Fibroblast of lung (primary cell): ENCODE data around the gene GUCY2D. TPM values are rescaled to one million over a fixed set of nuclear protein-coding genes. Genes with fewer than 3 reads are reported as not detected.
A peak's percentile ranks its signal among the peaks of the same experiment; 100 is the strongest.

Experiments used
- DNase-seq, 2 donors: peaks; one replicate each; pipeline versions ENCODE4 v3.0.0 to v3.0.0-alpha.2; 2010; ENCODE audit warnings: low read depth in 2 of 2
- H2AFZ ChIP-seq: 2 replicates; pipeline ENCODE4 v1.5.1; 2012; ENCODE audit warnings: low read length, control low read depth, inconsistent platforms
- H3K27ac ChIP-seq: 2 replicates; pipeline ENCODE4 v1.5.1; 2011; ENCODE audit warnings: low read length, control low read depth; ENCODE audit not compliant: insufficient read depth
- H3K27me3 ChIP-seq: 2 replicates; pipeline ENCODE4 v1.5.1; 2011; ENCODE audit warnings: mild to moderate bottlenecking, low read length; ENCODE audit not compliant: control insufficient read depth, insufficient read depth
- H3K36me3 ChIP-seq: 2 replicates; pipeline ENCODE4 v1.5.1; 2011; ENCODE audit warnings: low read length; ENCODE audit not compliant: control insufficient read depth, insufficient read depth
- H3K4me1 ChIP-seq: 2 replicates; pipeline ENCODE4 v1.5.1; 2011; ENCODE audit warnings: low read length; ENCODE audit not compliant: control insufficient read depth, insufficient read depth; ENCODE audit errors: extremely low read depth
- H3K4me2 ChIP-seq: 2 replicates; pipeline ENCODE4 v1.5.1; 2011; ENCODE audit warnings: low read length, control low read depth; ENCODE audit not compliant: insufficient read depth; ENCODE audit errors: extremely low read depth
- H3K4me3 ChIP-seq, 4 experiments: fragments of 200-600 bp in 1 of 4; sonication (generic) in 1 of 4; replicated peaks in 1 of 4; 2 replicates each; pipeline ENCODE4 v1.5.1; 2011 to 2016; ENCODE audit warnings: low read length in 4 of 4, low read depth in 3 of 4, mild to moderate bottlenecking in 3 of 4, control low read depth in 2 of 4, inconsistent platforms in 1 of 4, mixed read lengths in 1 of 4; ENCODE audit not compliant: insufficient read depth in 1 of 4; ENCODE audit errors: control extremely low read depth in 1 of 4
- H3K79me2 ChIP-seq: 2 replicates; pipeline ENCODE4 v1.5.1; 2012; ENCODE audit warnings: mild to moderate bottlenecking, low read length, inconsistent platforms; ENCODE audit not compliant: control insufficient read depth, insufficient read depth
- H3K9ac ChIP-seq: 2 replicates; pipeline ENCODE4 v1.5.1; 2011; ENCODE audit warnings: mild to moderate bottlenecking, low read length, control low read depth; ENCODE audit not compliant: insufficient read depth
- H3K9me3 ChIP-seq: 2 replicates; pipeline ENCODE4 v1.5.1; 2012; ENCODE audit warnings: low read depth, low read length; ENCODE audit not compliant: control insufficient read depth, insufficient read depth
- H4K20me1 ChIP-seq: 2 replicates; pipeline ENCODE4 v1.5.1; 2011; ENCODE audit warnings: low read length; ENCODE audit not compliant: control insufficient read depth, insufficient read depth; ENCODE audit errors: extremely low read depth
- CTCF ChIP-seq, 2 donors: IDR thresholded peaks in 1 of 2; conservative IDR thresholded peaks in 1 of 2; 1 replicate in 1 of 2; 2 replicates in 1 of 2; pipeline ENCODE4 v1.5.1; 2011 to 2012; ENCODE audit warnings: low read length in 2 of 2, control low read depth in 1 of 2, inconsistent platforms in 1 of 2, low read depth in 1 of 2, mild to moderate bottlenecking in 1 of 2
- EZH2 ChIP-seq: IDR thresholded peaks from 2 replicates; pipeline ENCODE4 v1.5.1; 2012; ENCODE audit warnings: low read length, control low read depth, mild to moderate bottlenecking; ENCODE audit errors: missing control alignments
- polyA plus RNA-seq, 2 donors: library from polyadenylated mRNA; depleted of rRNA in 1 of 2; stranded (reverse) in 1 of 2; unstranded in 1 of 2; fragments of >200 nt; gene quantifications; 2 replicates each; pipeline ENCODE4 v1.2.1, GENCODE V29; 2011 to 2012; ENCODE audit warnings: missing spikeins in 1 of 2
- total RNA-seq: library from RNA; depleted of rRNA; stranded (reverse); fragments of >200 nt; gene quantifications from 2 replicates; pipeline ENCODE4 v1.2.1, GENCODE V29; 2014

The GUCY2D gene
- total and polyA plus RNA-seq, 2 donors (not counting 1 experiment from before 2014, with no cell fraction given): not detected

- H3K36me3 ChIP-seq: no peaks in the 10 kb centered on the region
- peak overlapping the region; percentile 79 for H2AFZ ChIP-seq
- no peaks in the 10 kb centered on the region for H3K79me2 ChIP-seq
- no peaks in the 10 kb centered on the region for H3K27me3 ChIP-seq
- no peaks in the 10 kb centered on the region for H3K9me3 ChIP-seq
- DNase-seq: peak; percentile 47 to 56
- H3K4me1 ChIP-seq: no peaks in the 10 kb centered on the region
- no peaks in the 10 kb centered on the region for H4K20me1 ChIP-seq
- TF ChIP-seq EZH2: no peak
- peak; percentile 88 to 95 for TF ChIP-seq CTCF (conservative IDR thresholded peaks at IDR 0.05 in 1 of 2, IDR thresholded peaks at IDR 0.05 in 1 of 2; ENCODE audit: low read depth in 1 of 2, low read length in 2 of 2)
- H3K27ac ChIP-seq: no peak overlapping the region
- H3K4me2 ChIP-seq: peak overlapping the region; percentile 79
- peak overlapping the region; percentile 41 to 78 (median 60) for H3K4me3 ChIP-seq
- H3K9ac ChIP-seq: no peak overlapping the region
These were observed 12.4 kb upstream of the GUCY2D start for GRCh38 chr17:7989781-7990655.

GRCh38 chr17:7992516-7992915, 9.9 kb upstream of the GUCY2D start:
- H3K4me3 ChIP-seq: no peak overlapping the region
- H3K36me3 ChIP-seq: no peaks in the 10 kb centered on the region
- H3K27ac ChIP-seq: no peak overlapping the region
- no peaks in the 10 kb centered on the region for H4K20me1 ChIP-seq
- H3K79me2 ChIP-seq: no peaks in the 10 kb centered on the region
- no peaks in the 10 kb centered on the region for H3K27me3 ChIP-seq
- H3K4me1 ChIP-seq: no peaks in the 10 kb centered on the region
- peak in 1 of 2 donors; percentile 84 for DNase-seq
- no peaks in the 10 kb centered on the region for H3K9me3 ChIP-seq
- no peak overlapping the region for H3K4me2 ChIP-seq
- H2AFZ ChIP-seq: no peak overlapping the region
- no peak for TF ChIP-seq EZH2
- TF ChIP-seq CTCF (conservative IDR thresholded peaks at IDR 0.05 in 1 of 2, IDR thresholded peaks at IDR 0.05 in 1 of 2; ENCODE audit: low read depth in 1 of 2, low read length in 2 of 2): no peak
- H3K9ac ChIP-seq: no peak overlapping the region

- DNase-seq: no peak
- H3K9me3 ChIP-seq: no peaks in the 10 kb centered on the region
- H3K27me3 ChIP-seq: no peaks in the 10 kb centered on the region
- H3K9ac ChIP-seq: no peak overlapping the region
- no peak overlapping the region for H2AFZ ChIP-seq
- H3K79me2 ChIP-seq: no peaks in the 10 kb centered on the region
- no peak overlapping the region for H3K4me3 ChIP-seq
- H4K20me1 ChIP-seq: no peaks in the 10 kb centered on the region
- no peak overlapping the region for H3K27ac ChIP-seq
- H3K4me1 ChIP-seq: no peaks in the 10 kb centered on the region
- TF ChIP-seq EZH2: no peak
- TF ChIP-seq CTCF (conservative IDR thresholded peaks at IDR 0.05 in 1 of 2, IDR thresholded peaks at IDR 0.05 in 1 of 2; ENCODE audit: low read depth in 1 of 2, low read length in 2 of 2): no peak
- no peaks in the 10 kb centered on the region for H3K36me3 ChIP-seq
- H3K4me2 ChIP-seq: no peak overlapping the region
These were observed 9.5 kb upstream of the GUCY2D start for GRCh38 chr17:7992924-7993323.
